Parathyroid adenoma (tissue), 2 donors: ENCODE results near the gene FBLIM1.

Experiments used
- H2AFZ ChIP-seq: fragments of 300-600 bp; sonication (generic); one replicate; pipeline ENCODE4 v1.7.0; 2017; ENCODE audit warnings: antibody characterized with exemption, mild to moderate bottlenecking
- H3K27ac ChIP-seq: fragments of 300-600 bp; sonication (generic); one replicate; pipeline ENCODE4 v1.7.0; 2017
- H3K27me3 ChIP-seq: fragments of 300-600 bp; sonication (generic); one replicate; pipeline ENCODE4 v1.7.0; 2017; ENCODE audit warnings: low read length; ENCODE audit not compliant: control insufficient read depth, insufficient read depth
- H3K36me3 ChIP-seq: fragments of 300-600 bp; sonication (generic); one replicate; pipeline ENCODE4 v1.7.0; 2017; ENCODE audit warnings: low read length; ENCODE audit not compliant: control insufficient read depth, insufficient read depth
- H3K4me1 ChIP-seq: fragments of 300-600 bp; sonication (generic); one replicate; pipeline ENCODE4 v1.7.0; 2017; ENCODE audit warnings: control low read depth
- H3K4me2 ChIP-seq: fragments of 300-600 bp; sonication (generic); one replicate; pipeline ENCODE4 v1.7.0; 2017; ENCODE audit warnings: low read length
- H3K4me3 ChIP-seq: fragments of 300-600 bp; sonication (generic); one replicate; pipeline ENCODE4 v1.7.0; 2017; ENCODE audit warnings: low read depth, low read length
- H3K79me2 ChIP-seq: fragments of 300-600 bp; sonication (generic); one replicate; pipeline ENCODE4 v1.7.0; 2017; ENCODE audit warnings: control low read depth
- H3K9ac ChIP-seq: fragments of 300-600 bp; sonication (generic); one replicate; pipeline ENCODE4 v1.7.0; 2017; ENCODE audit warnings: mild to moderate bottlenecking
- H3K9me3 ChIP-seq: fragments of 300-600 bp; sonication (generic); one replicate; pipeline ENCODE4 v1.7.0; 2017; ENCODE audit warnings: low read length; ENCODE audit not compliant: control insufficient read depth
- TF ChIP-seq, protein P1 (sequence below): fragments of 300-600 bp; sonication (generic); IDR thresholded peaks from one replicate; pipeline ENCODE4 v1.7.0; 2017; ENCODE audit warnings: antibody characterized with exemption, mild to moderate bottlenecking
- donor health status: primary hyperparathyroidism.

Gene FBLIM1

DNA sequence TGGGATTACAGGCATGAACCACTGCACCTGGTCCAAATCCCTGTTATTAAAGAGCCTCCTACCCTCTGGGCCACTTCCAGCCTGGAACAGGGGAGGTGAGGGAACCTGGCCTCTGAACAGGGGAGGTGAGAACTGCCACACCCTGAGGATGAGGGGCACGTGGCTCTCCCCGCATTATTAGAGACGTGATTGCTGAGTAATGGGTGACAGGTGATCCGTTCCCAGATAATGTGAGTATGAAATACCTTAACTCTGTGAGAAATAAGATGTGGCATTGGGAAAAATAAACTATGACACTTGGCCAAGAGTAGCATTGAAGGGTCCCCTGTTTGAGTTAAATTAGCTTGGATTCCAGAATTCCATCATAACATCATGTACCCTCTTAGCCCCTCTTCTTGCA is 36.2 kb upstream of the FBLIM1 start:
- no peaks in the 10 kb centered on the region for H3K36me3 ChIP-seq
- H3K4me1 ChIP-seq = no peaks in the 10 kb centered on the region
- no peak overlapping the region for H3K4me2 ChIP-seq
- no peaks in the 10 kb centered on the region for H3K9me3 ChIP-seq
- TF ChIP-seq, protein P1, sequence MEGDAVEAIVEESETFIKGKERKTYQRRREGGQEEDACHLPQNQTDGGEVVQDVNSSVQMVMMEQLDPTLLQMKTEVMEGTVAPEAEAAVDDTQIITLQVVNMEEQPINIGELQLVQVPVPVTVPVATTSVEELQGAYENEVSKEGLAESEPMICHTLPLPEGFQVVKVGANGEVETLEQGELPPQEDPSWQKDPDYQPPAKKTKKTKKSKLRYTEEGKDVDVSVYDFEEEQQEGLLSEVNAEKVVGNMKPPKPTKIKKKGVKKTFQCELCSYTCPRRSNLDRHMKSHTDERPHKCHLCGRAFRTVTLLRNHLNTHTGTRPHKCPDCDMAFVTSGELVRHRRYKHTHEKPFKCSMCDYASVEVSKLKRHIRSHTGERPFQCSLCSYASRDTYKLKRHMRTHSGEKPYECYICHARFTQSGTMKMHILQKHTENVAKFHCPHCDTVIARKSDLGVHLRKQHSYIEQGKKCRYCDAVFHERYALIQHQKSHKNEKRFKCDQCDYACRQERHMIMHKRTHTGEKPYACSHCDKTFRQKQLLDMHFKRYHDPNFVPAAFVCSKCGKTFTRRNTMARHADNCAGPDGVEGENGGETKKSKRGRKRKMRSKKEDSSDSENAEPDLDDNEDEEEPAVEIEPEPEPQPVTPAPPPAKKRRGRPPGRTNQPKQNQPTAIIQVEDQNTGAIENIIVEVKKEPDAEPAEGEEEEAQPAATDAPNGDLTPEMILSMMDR = no peak
- H3K4me3 ChIP-seq = no peak overlapping the region
- no peaks in the 10 kb centered on the region for H3K27me3 ChIP-seq
- H3K79me2 ChIP-seq = no peaks in the 10 kb centered on the region
- H3K9ac ChIP-seq = no peak overlapping the region
- no peak overlapping the region for H3K27ac ChIP-seq
- H2AFZ ChIP-seq = no peak overlapping the region

GRCh38 chr1:15722836-15723532 is 35.6 kb upstream of the FBLIM1 start:
- H3K4me2 ChIP-seq = no peak overlapping the region
- no peaks in the 10 kb centered on the region for H3K9me3 ChIP-seq
- H3K79me2 ChIP-seq = no peaks in the 10 kb centered on the region
- H3K36me3 ChIP-seq = no peaks in the 10 kb centered on the region
- H3K4me1 ChIP-seq = no peaks in the 10 kb centered on the region
- no peaks in the 10 kb centered on the region for H3K27me3 ChIP-seq
- no peak overlapping the region for H3K27ac ChIP-seq
- no peak overlapping the region for H3K4me3 ChIP-seq
- H2AFZ ChIP-seq = no peak overlapping the region
- H3K9ac ChIP-seq = no peak overlapping the region
- TF ChIP-seq, protein P1 = no peak

- TF ChIP-seq, protein P1 = no peak
- no peak overlapping the region for H3K27ac ChIP-seq
- no peaks in the 10 kb centered on the region for H3K36me3 ChIP-seq
- no peak overlapping the region for H3K4me2 ChIP-seq
- H2AFZ ChIP-seq = no peak overlapping the region
- H3K27me3 ChIP-seq = no peaks in the 10 kb centered on the region
- H3K9me3 ChIP-seq = no peaks in the 10 kb centered on the region
- H3K9ac ChIP-seq = no peak overlapping the region
- H3K4me1 ChIP-seq = no peaks in the 10 kb centered on the region
- no peaks in the 10 kb centered on the region for H3K79me2 ChIP-seq
- H3K4me3 ChIP-seq = no peak overlapping the region
These were observed 34.9 kb upstream of the FBLIM1 start for GRCh38 chr1:15723631-15724246.

GRCh38 chr1:15724949-15725880 is 33.4 kb upstream of the FBLIM1 start:
- no peak overlapping the region for H3K27ac ChIP-seq
- H3K4me3 ChIP-seq = no peak overlapping the region
- no peaks in the 10 kb centered on the region for H3K9me3 ChIP-seq
- H3K4me1 ChIP-seq = no peaks in the 10 kb centered on the region
- no peak overlapping the region for H2AFZ ChIP-seq
- no peaks in the 10 kb centered on the region for H3K36me3 ChIP-seq
- H3K4me2 ChIP-seq = no peak overlapping the region
- H3K79me2 ChIP-seq = no peaks in the 10 kb centered on the region
- TF ChIP-seq, protein P1 = no peak
- H3K27me3 ChIP-seq = no peaks in the 10 kb centered on the region
- H3K9ac ChIP-seq = no peak overlapping the region
